DOHH2 (cell line): ENCODE measurements around the gene LRRC25.

Experiments
- CTCF ChIP-seq: fragments of 200-600 bp; sonication (generic); IDR thresholded peaks from one replicate; pipeline ENCODE4 v1.5.1; 2014; ENCODE audit warnings: antibody characterized with exemption, mild to moderate bottlenecking, low read depth, low read length; ENCODE audit not compliant: poor library complexity, severe bottlenecking
- EZH2phosphoT487 ChIP-seq: fragments of 200-600 bp; sonication (generic); IDR thresholded peaks from 2 replicates; pipeline ENCODE4 v1.6.1; 2017; ENCODE audit warnings: borderline replicate concordance, mild to moderate bottlenecking, antibody characterized with exemption, low read length, moderate library complexity, mixed read lengths

GRCh38 chr19:18427080-18427742 is 29.8 kb upstream of the LRRC25 start:
- TF ChIP-seq CTCF (no peak), EZH2phosphoT487 (no peak)
